Measurements from ENCODE around the gene ASZ1.

- no peak for TF ChIP-seq POLR2A (IDR thresholded peaks at IDR 0.05; ENCODE audit: extremely low read depth, insufficient read length)
- no peak for TF ChIP-seq CTCF (IDR thresholded peaks at IDR 0.05; ENCODE audit: low read depth, low read length)
- TF ChIP-seq MYC (IDR thresholded peaks at IDR 0.05; ENCODE audit: low read depth, low read length) = no peak
- no peak for TF ChIP-seq MAX (IDR thresholded peaks at IDR 0.05; ENCODE audit: low read depth, low read length)
Measured at GRCh38 chr7:117319181-117319580, 108.1 kb downstream of the ASZ1 start.

All from NB4 (cell line).